Left lung (tissue), 10 donors: ENCODE measurements around the gene MAP3K12. TPM values are rescaled to one million over a fixed set of nuclear protein-coding genes. Genes with fewer than 3 reads are reported as not detected.

Source experiments
- ATAC-seq: fragments of 200-7000 bp; cut with Tn5 transposase; one replicate; pipeline ENCODE4 v1.9.1; 2020; ENCODE audit warnings: moderate library complexity
- DNase-seq, 4 donors: peaks; one replicate each; pipeline ENCODE4 v3.0.0-alpha.2; 2013 to 2020
- H3K27ac ChIP-seq, 2 donors: fragments of 200-600 bp; sonication (generic) in 1 of 2; one replicate each; pipeline versions ENCODE4 v1.5.0 to v1.8.0; 2020 to 2021
- H3K27me3 ChIP-seq, 2 donors: fragments of 200-600 bp; sonication (generic) in 1 of 2; one replicate each; pipeline versions ENCODE4 v1.5.0 to v1.8.0; 2020 to 2021
- H3K36me3 ChIP-seq, 2 donors: fragments of 200-600 bp; sonication (generic) in 1 of 2; one replicate each; pipeline versions ENCODE4 v1.5.0 to v1.8.0; 2020 to 2021
- H3K4me1 ChIP-seq, 2 donors: fragments of 200-600 bp; one replicate each; pipeline ENCODE4 v1.8.0; 2021
- H3K4me3 ChIP-seq, 2 donors: fragments of 200-600 bp; sonication (generic) in 1 of 2; one replicate each; pipeline versions ENCODE4 v1.5.0 to v1.8.0; 2020 to 2021; ENCODE audit warnings: mild to moderate bottlenecking in 1 of 2
- H3K9me3 ChIP-seq, 2 donors: fragments of 200-600 bp; sonication (generic) in 1 of 2; one replicate each; pipeline versions ENCODE4 v1.5.0 to v1.8.0; 2020 to 2021
- CTCF ChIP-seq, 2 donors: fragments of 200-600 bp; sonication (generic) in 1 of 2; IDR thresholded peaks; one replicate each; pipeline versions ENCODE4 v1.5.0 to v1.8.0; 2021; ENCODE audit warnings: antibody characterized with exemption in 2 of 2
- intact Hi-C, 2 donors: fragments of 100-400 bp; cut with DNase I; formaldehyde crosslinking; loops; one replicate each; pipeline versions ENCODE4 v1.11.2 to v1.14.2; 2022
- polyA plus RNA-seq, 6 donors: library from polyadenylated mRNA; unstranded; fragments of 120-200 nt; gene quantifications; one replicate each; pipeline ENCODE4 v1.2.1, GENCODE V29; 2013; ENCODE audit not compliant: insufficient read length in 6 of 6
- total RNA-seq, 2 donors: library from RNA; stranded (reverse); fragmentation: NEBNext Ultra II Directional; extraction: Animal tissue kit (Norgen Biotek cat#: 25700); gene quantifications; one replicate each; pipeline ENCODE4 v1.2.1, GENCODE V29; 2021
- donor health status: DM: no; HTN: yes; CAD: no.
- donor health status: DM: no; HTN: no; CAD: no.

MAP3K12 gene
- total and polyA plus RNA-seq, 8 donors: 19.9 to 38.0 (median 31.1) TPM

- peak; percentile 5 for ATAC-seq
- no peak for DNase-seq
- Histone ChIP-seq H3K4me1 (peaks cover 0 to 7% of the 10 kb centered on the region in 2 donors), H3K27me3 (no peaks in the 10 kb centered on the region), H3K9me3 (no peaks in the 10 kb centered on the region), H3K27ac (peak overlapping the region in 1 of 2 donors; percentile 1), H3K4me3 (no peak overlapping the region), H3K36me3 (peaks cover 0 to 60% of the 10 kb centered on the region in 2 donors)
- no peak for TF ChIP-seq CTCF (IDR thresholded peaks at IDR 0.05)
- intact Hi-C loops: no loop called here
Observed at GRCh38 chr12:53486736-53487487, 12.3 kb downstream of the MAP3K12 start.

- no peak overlapping the region for H3K27ac ChIP-seq
- H3K27me3 ChIP-seq: no peaks in the 10 kb centered on the region
- DNase-seq: no peak
- TF ChIP-seq CTCF (IDR thresholded peaks at IDR 0.05): no peak
- intact Hi-C loops: no loop called here
- H3K36me3 ChIP-seq: peaks cover 0 to 68% of the 10 kb centered on the region in 2 donors
- no peak for ATAC-seq
- H3K4me1 ChIP-seq: peaks cover 0 to 10% of the 10 kb centered on the region in 2 donors
- no peaks in the 10 kb centered on the region for H3K9me3 ChIP-seq
- no peak overlapping the region for H3K4me3 ChIP-seq
Observed at GRCh38 chr12:53485955-53486735, 13.1 kb downstream of the MAP3K12 start.

GRCh38 chr12:53484686-53485575 is 14.3 kb downstream of the MAP3K12 start:
- Histone ChIP-seq H3K36me3 (peaks cover 0 to 80% of the 10 kb centered on the region in 2 donors), H3K9me3 (no peaks in the 10 kb centered on the region), H3K4me3 (no peak overlapping the region), H3K4me1 (peaks cover 0 to 19% of the 10 kb centered on the region in 2 donors), H3K27ac (no peak overlapping the region), H3K27me3 (no peaks in the 10 kb centered on the region)
- DNase-seq: no peak
- TF ChIP-seq CTCF (IDR thresholded peaks at IDR 0.05): no peak
- intact Hi-C loops: no loop called here
- peak; percentile 9 for ATAC-seq

- Histone ChIP-seq H3K9me3 (no peaks in the 10 kb centered on the region), H3K4me1 (peaks cover 0 to 20% of the 10 kb centered on the region in 2 donors), H3K27ac (peak overlapping the region in 1 of 2 donors; percentile 33), H3K36me3 (peaks cover 0 to 90% of the 10 kb centered on the region in 2 donors), H3K4me3 (no peak overlapping the region), H3K27me3 (no peaks in the 10 kb centered on the region)
- TF ChIP-seq CTCF (IDR thresholded peaks at IDR 0.05): no peak
- DNase-seq (no peak), ATAC-seq (no peak)
- intact Hi-C loops: no loop called here
Observed at GRCh38 chr12:53483979-53484377, 15.3 kb downstream of the MAP3K12 start.
